Stimulated activated effector memory CD8-positive, alpha-beta T cell treated with anti-CD3 and anti-CD28 coated beads, Interleukin-12 subunit alpha, Interleukin-12 subunit beta, amount 100 ng/mL, for 72 hours (primary cell): Measurements from ENCODE around the gene CTRB1.
"Not testable (repeated sequence)": the region's sequence is repeated elsewhere in the genome, so short reads cannot be mapped to it uniquely, and the experiment has no call there.

Experiments used
- ATAC-seq: fragments of 150-1000 bp; cut with Tn5 transposase; 2 replicates; pipeline ENCODE4 v1.10.0; 2021
- DNase-seq, 2 donors: peaks; one replicate each; pipeline ENCODE4 v3.0.0; 2021 to 2022; ENCODE audit warnings: low spot score in 2 of 2
- H3K27ac Mint-ChIP-seq: one replicate; pipeline ENCODE4 v1.8.0; 2022; ENCODE audit warnings: mild to moderate bottlenecking, mixed read lengths
- H3K36me3 Mint-ChIP-seq: one replicate; pipeline ENCODE4 v1.8.0; 2022; ENCODE audit warnings: mild to moderate bottlenecking, mixed read lengths
- H3K4me1 Mint-ChIP-seq: one replicate; pipeline ENCODE4 v1.8.0; 2022; ENCODE audit warnings: mixed read lengths
- H3K4me3 Mint-ChIP-seq: one replicate; pipeline ENCODE4 v1.8.0; 2022; ENCODE audit warnings: mild to moderate bottlenecking, mixed read lengths
- H3K9me3 Mint-ChIP-seq: one replicate; pipeline ENCODE4 v1.8.0; 2022; ENCODE audit warnings: mixed read lengths

The CTRB1 gene

GRCh38 chr16:75209944-75210343 is 8.8 kb upstream of the CTRB1 start:
- no peaks in the 10 kb centered on the region for H3K36me3 Mint-ChIP-seq
- H3K4me3 Mint-ChIP-seq, result no peak overlapping the region
- no peak for DNase-seq
- H3K4me1 Mint-ChIP-seq, result no peaks in the 10 kb centered on the region
- no peak overlapping the region for H3K27ac Mint-ChIP-seq
- ATAC-seq, result no peak
- H3K9me3 Mint-ChIP-seq, result no peaks in the 10 kb centered on the region

- not testable (repeated sequence) for H3K9me3 Mint-ChIP-seq, H3K4me1 Mint-ChIP-seq, H3K4me3 Mint-ChIP-seq, H3K36me3 Mint-ChIP-seq, DNase-seq, H3K27ac Mint-ChIP-seq, ATAC-seq
Observed at GRCh38 chr16:75211286-75211685, 7.5 kb upstream of the CTRB1 start.

- Mint-ChIP-seq H3K4me3 (no peak overlapping the region), H3K9me3 (no peaks in the 10 kb centered on the region), H3K27ac (no peak overlapping the region), H3K36me3 (no peaks in the 10 kb centered on the region), H3K4me1 (peaks cover 4% of the 10 kb centered on the region)
- DNase-seq (no peak), ATAC-seq (no peak)
Observed at GRCh38 chr16:75216127-75216526, 2.7 kb upstream of the CTRB1 start.

GRCh38 chr16:75216576-75216975 is 2.2 kb upstream of the CTRB1 start:
- Mint-ChIP-seq H3K27ac (no peak overlapping the region), H3K36me3 (no peaks in the 10 kb centered on the region), H3K4me3 (no peak overlapping the region), H3K4me1 (peaks cover 4% of the 10 kb centered on the region), H3K9me3 (no peaks in the 10 kb centered on the region)
- no peak for DNase-seq
- ATAC-seq, result no peak

GRCh38 chr16:75217389-75217851 is 1.4 kb upstream of the CTRB1 start:
- Mint-ChIP-seq H3K4me1 (peaks cover 4% of the 10 kb centered on the region), H3K27ac (no peak overlapping the region), H3K9me3 (no peaks in the 10 kb centered on the region), H3K36me3 (no peaks in the 10 kb centered on the region), H3K4me3 (no peak overlapping the region)
- ATAC-seq (no peak), DNase-seq (no peak)

- H3K36me3 Mint-ChIP-seq, result no peaks in the 10 kb centered on the region
- H3K4me3 Mint-ChIP-seq, result no peak overlapping the region
- no peaks in the 10 kb centered on the region for H3K9me3 Mint-ChIP-seq
- peaks cover 4% of the 10 kb centered on the region for H3K4me1 Mint-ChIP-seq
- DNase-seq (no peak), ATAC-seq (no peak)
- no peak overlapping the region for H3K27ac Mint-ChIP-seq
Observed at GRCh38 chr16:75219088-75219487, 300 bp downstream of the CTRB1 start.

- Mint-ChIP-seq H3K4me1 (peaks cover 4% of the 10 kb centered on the region), H3K9me3 (no peaks in the 10 kb centered on the region), H3K36me3 (no peaks in the 10 kb centered on the region), H3K27ac (peak overlapping the region; percentile 53), H3K4me3 (peak overlapping the region; percentile 40)
- ATAC-seq (peak; percentile 17), DNase-seq (no peak)
Observed at GRCh38 chr16:75219838-75220237, 1.1 kb downstream of the CTRB1 start.

- no peak for DNase-seq
- no peak for ATAC-seq
- H3K4me1 Mint-ChIP-seq, result peaks cover 4% of the 10 kb centered on the region
- no peaks in the 10 kb centered on the region for H3K36me3 Mint-ChIP-seq
- no peak overlapping the region for H3K27ac Mint-ChIP-seq
- H3K9me3 Mint-ChIP-seq, result no peaks in the 10 kb centered on the region
- H3K4me3 Mint-ChIP-seq, result no peak overlapping the region
Observed at GRCh38 chr16:75222271-75222783, 3.5 kb downstream of the CTRB1 start.

- DNase-seq, ATAC-seq, H3K36me3 Mint-ChIP-seq, H3K4me1 Mint-ChIP-seq, H3K4me3 Mint-ChIP-seq, H3K9me3 Mint-ChIP-seq, H3K27ac Mint-ChIP-seq: not testable (repeated sequence)
Observed at GRCh38 chr16:75223129-75223528, 4.3 kb downstream of the CTRB1 start.

GRCh38 chr16:75224306-75225082 is 5.7 kb downstream of the CTRB1 start:
- ATAC-seq (no peak), DNase-seq (no peak)
- Mint-ChIP-seq H3K36me3 (no peaks in the 10 kb centered on the region), H3K9me3 (no peaks in the 10 kb centered on the region), H3K4me1 (peaks cover 4% of the 10 kb centered on the region), H3K27ac (no peak overlapping the region), H3K4me3 (no peak overlapping the region)

GRCh38 chr16:75225092-75225491 is 6.3 kb downstream of the CTRB1 start:
- no peaks in the 10 kb centered on the region for H3K36me3 Mint-ChIP-seq
- no peak overlapping the region for H3K4me3 Mint-ChIP-seq
- no peak overlapping the region for H3K27ac Mint-ChIP-seq
- DNase-seq (no peak), ATAC-seq (no peak)
- no peaks in the 10 kb centered on the region for H3K9me3 Mint-ChIP-seq
- peaks cover 4% of the 10 kb centered on the region for H3K4me1 Mint-ChIP-seq

- no peaks in the 10 kb centered on the region for H3K36me3 Mint-ChIP-seq
- no peak for DNase-seq
- no peak overlapping the region for H3K4me3 Mint-ChIP-seq
- H3K9me3 Mint-ChIP-seq, result no peaks in the 10 kb centered on the region
- H3K27ac Mint-ChIP-seq, result no peak overlapping the region
- H3K4me1 Mint-ChIP-seq, result peaks cover 1% of the 10 kb centered on the region
- ATAC-seq, result no peak
Observed at GRCh38 chr16:75225678-75226515, 7.1 kb downstream of the CTRB1 start.

GRCh38 chr16:75226550-75227360 is 8.0 kb downstream of the CTRB1 start:
- H3K27ac Mint-ChIP-seq, result no peak overlapping the region
- H3K4me3 Mint-ChIP-seq, result no peak overlapping the region
- no peaks in the 10 kb centered on the region for H3K4me1 Mint-ChIP-seq
- no peaks in the 10 kb centered on the region for H3K9me3 Mint-ChIP-seq
- DNase-seq, result no peak
- ATAC-seq, result no peak
- no peaks in the 10 kb centered on the region for H3K36me3 Mint-ChIP-seq

GRCh38 chr16:75227361-75228142 is 8.8 kb downstream of the CTRB1 start:
- H3K36me3 Mint-ChIP-seq, result no peaks in the 10 kb centered on the region
- ATAC-seq, result no peak
- H3K4me3 Mint-ChIP-seq, result no peak overlapping the region
- H3K9me3 Mint-ChIP-seq, result no peaks in the 10 kb centered on the region
- no peaks in the 10 kb centered on the region for H3K4me1 Mint-ChIP-seq
- no peak for DNase-seq
- no peak overlapping the region for H3K27ac Mint-ChIP-seq
